Keratinocyte (primary cell): Measurements from ENCODE around the gene TSHR. TPM values are rescaled to one million over a fixed set of nuclear protein-coding genes. Genes with fewer than 3 reads are reported as not detected.

ENCODE experiments used
- DNase-seq: peaks from one replicate; pipeline ENCODE4 v3.0.0-alpha.2; 2011; ENCODE audit warnings: low read depth, missing footprints, low spot score
- FAIRE-seq: peaks from 2 replicates; lab custom pipeline; 2011; peaks lifted over from hg19 to GRCh38; lab: Jason Lieb, UNC
- H2AFZ ChIP-seq: 2 replicates; pipeline ENCODE4 v1.6.0; 2012; ENCODE audit warnings: low read length, control low read depth, inconsistent platforms; ENCODE audit not compliant: control insufficient read depth
- H3K27ac ChIP-seq: 2 replicates; pipeline ENCODE4 v1.5.1; 2011; ENCODE audit warnings: low read length; ENCODE audit not compliant: control insufficient read depth, insufficient read depth
- H3K27me3 ChIP-seq: 3 replicates; pipeline ENCODE4 v1.6.0; 2011; ENCODE audit warnings: low read length; ENCODE audit not compliant: control insufficient read depth, insufficient read depth; ENCODE audit errors: extremely low read depth
- H3K36me3 ChIP-seq, 2 experiments: 2 replicates in 1 of 2; 3 replicates in 1 of 2; pipeline ENCODE4 v1.5.1; 2011; ENCODE audit warnings: low read length in 2 of 2, mild to moderate bottlenecking in 1 of 2; ENCODE audit not compliant: control insufficient read depth in 2 of 2, insufficient read depth in 2 of 2; ENCODE audit errors: extremely low read depth in 1 of 2
- H3K4me1 ChIP-seq: 3 replicates; pipeline ENCODE4 v1.5.1; 2011; ENCODE audit warnings: low read length; ENCODE audit not compliant: control insufficient read depth, insufficient read depth; ENCODE audit errors: extremely low read depth
- H3K4me2 ChIP-seq: 3 replicates; pipeline ENCODE4 v1.6.0; 2011; ENCODE audit warnings: low read depth, low read length; ENCODE audit not compliant: control insufficient read depth, insufficient read depth; ENCODE audit errors: extremely low read depth
- H3K4me3 ChIP-seq, 3 experiments: fragments of 200-600 bp in 1 of 3; sonication (generic) in 1 of 3; 2 replicates in 2 of 3; 3 replicates in 1 of 3; pipeline ENCODE4 v1.5.1; 2011 to 2016; ENCODE audit warnings: low read length in 3 of 3, mild to moderate bottlenecking in 3 of 3, control low read depth in 2 of 3, inconsistent platforms in 1 of 3, low read depth in 1 of 3, mixed read lengths in 1 of 3, mixed run types in 1 of 3, moderate library complexity in 1 of 3; ENCODE audit not compliant: control insufficient read depth in 2 of 3, insufficient read depth in 2 of 3; ENCODE audit errors: extremely low read depth in 1 of 3
- H3K79me2 ChIP-seq: 2 replicates; pipeline ENCODE4 v1.6.0; 2012; ENCODE audit warnings: low read length; ENCODE audit not compliant: control insufficient read depth, insufficient read depth
- H3K9ac ChIP-seq: 3 replicates; pipeline ENCODE4 v1.6.0; 2011; ENCODE audit warnings: low read length; ENCODE audit not compliant: control insufficient read depth, insufficient read depth; ENCODE audit errors: extremely low read depth
- H3K9me1 ChIP-seq: 3 replicates; pipeline ENCODE4 v1.6.0; 2011; ENCODE audit warnings: low read length; ENCODE audit not compliant: control insufficient read depth, insufficient read depth; ENCODE audit errors: extremely low read depth
- H3K9me3 ChIP-seq: 2 replicates; pipeline ENCODE4 v1.5.1; 2012; ENCODE audit warnings: low read depth, low read length; ENCODE audit not compliant: control insufficient read depth
- H4K20me1 ChIP-seq: 3 replicates; pipeline ENCODE4 v1.6.0; 2011; ENCODE audit warnings: low read length; ENCODE audit not compliant: control insufficient read depth, insufficient read depth; ENCODE audit errors: extremely low read depth
- CTCF ChIP-seq, 3 experiments: IDR thresholded peaks in 1 of 3; conservative IDR thresholded peaks in 1 of 3; optimal IDR thresholded peaks in 1 of 3; 2 replicates in 2 of 3; 3 replicates in 1 of 3; pipeline versions ENCODE3 to v1.5.1; 2011; ENCODE audit warnings: low read length in 3 of 3, mild to moderate bottlenecking in 3 of 3, moderate library complexity in 2 of 3, control low read depth in 1 of 3, inconsistent platforms in 1 of 3; ENCODE audit not compliant: insufficient read depth in 2 of 3; ENCODE audit errors: extremely low read depth in 1 of 3
- EZH2 ChIP-seq: IDR thresholded peaks from one replicate; pipeline ENCODE4 v1.6.1; 2012; ENCODE audit warnings: inconsistent platforms, mild to moderate bottlenecking, low read length, moderate library complexity
- dilution Hi-C: fragments of 300-500 bp; cut with MboI; formaldehyde crosslinking; loops from one replicate; pipeline ENCODE4 v1.7.0; 2020; ENCODE audit warnings: low sequenced_read_pairs; ENCODE audit not compliant: extremely low pct_ligation_motif_present
- polyA plus RNA-seq, 5 experiments: library from polyadenylated mRNA; depleted of rRNA in 3 of 5; stranded (reverse) in 3 of 5; stranded (forward) in 1 of 5; unstranded in 1 of 5; fragments of >200 nt; gene quantifications; 1 replicate in 1 of 5; 2 replicates in 3 of 5; 3 replicates in 1 of 5; pipeline versions ENCODE4 v1.2.1 to v1.2.3, GENCODE V29; 2011 to 2012; ENCODE audit warnings: missing spikeins in 2 of 5, low read depth in 1 of 5, low replicate concordance in 1 of 5

Gene TSHR
- polyA plus RNA-seq, 1 donor (not counting 4 experiments of a cell fraction or from before 2014, with no cell fraction given) = 0.03 TPM

DNA sequence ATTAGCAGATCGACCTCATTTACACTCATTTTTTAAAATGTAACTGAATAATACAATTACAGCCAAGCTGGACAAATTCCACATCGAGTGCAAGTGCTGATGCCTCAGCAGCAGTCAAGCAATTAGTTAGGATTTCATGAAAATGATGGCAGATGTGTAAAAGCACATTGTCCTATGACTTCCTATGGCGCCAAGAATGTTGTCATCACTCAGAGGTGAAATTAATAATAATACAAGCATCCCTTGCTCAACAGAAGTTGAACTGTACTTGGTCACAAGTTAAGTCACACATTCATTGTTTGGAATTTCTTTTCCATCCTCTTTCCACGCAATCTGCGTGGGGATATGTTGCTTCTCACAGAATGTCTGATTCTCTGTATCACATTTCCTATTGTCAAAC is 148.0 kb downstream of the TSHR start:
- FAIRE-seq (no peak), DNase-seq (no peak)
- Histone ChIP-seq H2AFZ (no peak overlapping the region), H3K36me3 (no peaks in the 10 kb centered on the region), H3K4me3 (no peak overlapping the region), H4K20me1 (no peaks in the 10 kb centered on the region), H3K79me2 (no peaks in the 10 kb centered on the region), H3K27ac (no peak overlapping the region), H3K9me3 (no peaks in the 10 kb centered on the region), H3K4me2 (no peak overlapping the region), H3K9me1 (no peaks in the 10 kb centered on the region), H3K27me3 (no peaks in the 10 kb centered on the region), H3K4me1 (no peaks in the 10 kb centered on the region), H3K9ac (no peak overlapping the region)
- dilution Hi-C loops = no loop called here
- TF ChIP-seq CTCF (optimal IDR thresholded peaks at IDR 0.05 in 1 of 3, IDR thresholded peaks at IDR 0.05 in 1 of 3, conservative IDR thresholded peaks at IDR 0.05 in 1 of 3; ENCODE audit: extremely low read depth in 1 of 3, insufficient read depth in 2 of 3, low read length in 3 of 3) (no peak), EZH2 (no peak)

- no peak overlapping the region for H3K4me3 ChIP-seq
- no peak overlapping the region for H2AFZ ChIP-seq
- no peak overlapping the region for H3K27ac ChIP-seq
- dilution Hi-C loops = no loop called here
- H3K4me1 ChIP-seq = no peaks in the 10 kb centered on the region
- no peaks in the 10 kb centered on the region for H3K27me3 ChIP-seq
- no peaks in the 10 kb centered on the region for H3K9me1 ChIP-seq
- no peak overlapping the region for H3K4me2 ChIP-seq
- H3K9me3 ChIP-seq = no peaks in the 10 kb centered on the region
- no peaks in the 10 kb centered on the region for H3K36me3 ChIP-seq
- no peak for DNase-seq
- no peak for TF ChIP-seq EZH2
- TF ChIP-seq CTCF (optimal IDR thresholded peaks at IDR 0.05 in 1 of 3, IDR thresholded peaks at IDR 0.05 in 1 of 3, conservative IDR thresholded peaks at IDR 0.05 in 1 of 3; ENCODE audit: extremely low read depth in 1 of 3, insufficient read depth in 2 of 3, low read length in 3 of 3) = no peak
- no peak overlapping the region for H3K9ac ChIP-seq
- no peak for FAIRE-seq
- no peaks in the 10 kb centered on the region for H4K20me1 ChIP-seq
- no peaks in the 10 kb centered on the region for H3K79me2 ChIP-seq
Measured at GRCh38 chr14:81105378-81105777, 150.0 kb downstream of the TSHR start.
